LHCN-M2 (cell line): ENCODE data around the gene THEM4. TPM values are rescaled to one million over a fixed set of nuclear protein-coding genes. Genes with fewer than 3 reads are reported as not detected.
"Not testable (repeated sequence)": the region's sequence is repeated elsewhere in the genome, so short reads cannot be mapped to it uniquely, and the experiment has no call there.

Experiments used
- DNase-seq: peaks from one replicate; pipeline ENCODE4 v3.0.0-alpha.2; 2012; ENCODE audit warnings: low read depth
- total RNA-seq: library from RNA; depleted of rRNA; stranded (reverse); fragments of >200 nt; gene quantifications from 2 replicates; pipeline ENCODE4 v1.2.3, GENCODE V29; 2014

THEM4 gene
- total RNA-seq, 1 experiment from 2014 or later: 20.3 TPM

- DNase-seq: no peak
Measured at GRCh38 chr1:151897991-151898431, 11.3 kb downstream of the THEM4 start.

GRCh38 chr1:151893176-151893924 is 16.0 kb downstream of the THEM4 start:
- DNase-seq: peak; percentile 33

- DNase-seq: no peak
Measured at GRCh38 chr1:151892190-151892589, 17.1 kb downstream of the THEM4 start.

GRCh38 chr1:151891512-151891911 is 17.8 kb downstream of the THEM4 start:
- DNase-seq: no peak

GRCh38 chr1:151888972-151889570 is 20.2 kb downstream of the THEM4 start:
- no peak for DNase-seq

- peak; percentile 92 for DNase-seq
Measured at GRCh38 chr1:151887028-151887427, 22.3 kb downstream of the THEM4 start.

- DNase-seq: no peak
Measured at GRCh38 chr1:151885479-151885878, 23.8 kb downstream of the THEM4 start.

GRCh38 chr1:151884879-151885278 is 24.4 kb downstream of the THEM4 start:
- DNase-seq: not testable (repeated sequence)

- not testable (repeated sequence) for DNase-seq
Measured at GRCh38 chr1:151884445-151884844, 24.9 kb downstream of the THEM4 start.

- not testable (repeated sequence) for DNase-seq
Measured at GRCh38 chr1:151883898-151884297, 25.4 kb downstream of the THEM4 start.

GRCh38 chr1:151882918-151883317 is 26.4 kb downstream of the THEM4 start:
- DNase-seq: not testable (repeated sequence)

GRCh38 chr1:151882466-151882865 is 26.8 kb downstream of the THEM4 start:
- no peak for DNase-seq

GRCh38 chr1:151881479-151881878 is 27.8 kb downstream of the THEM4 start:
- DNase-seq: no peak

GRCh38 chr1:151875419-151876097 is 33.8 kb downstream of the THEM4 start:
- no peak for DNase-seq

- not testable (repeated sequence) for DNase-seq
Measured at GRCh38 chr1:151872776-151873175, 36.5 kb downstream of the THEM4 start.

- no peak for DNase-seq
Measured at GRCh38 chr1:151871284-151872030, 37.9 kb downstream of the THEM4 start.

- no peak for DNase-seq
Measured at GRCh38 chr1:151868486-151868885, 40.8 kb downstream of the THEM4 start.

GRCh38 chr1:151867765-151868411 is 41.4 kb downstream of the THEM4 start:
- DNase-seq: peak; percentile 68

- DNase-seq: no peak
Measured at GRCh38 chr1:151867321-151867720, 42.0 kb downstream of the THEM4 start.

- DNase-seq: no peak
Measured at GRCh38 chr1:151864411-151864810, 44.9 kb downstream of the THEM4 start.

- no peak for DNase-seq
Measured at GRCh38 chr1:151862604-151863003, 46.7 kb downstream of the THEM4 start.
